ENCODE results near the gene PLB1.
"Not testable (repeated sequence)": the region's sequence is repeated elsewhere in the genome, so short reads cannot be mapped to it uniquely, and the experiment has no call there.

Gene PLB1

GRCh38 chr2:28544922-28545589 lies 49.2 kb downstream of the PLB1 start:
- DNase-seq (ENCODE audit: insufficient read length) = no peak
- no peak for FAIRE-seq
- no peak for TF ChIP-seq TAF1 (IDR thresholded peaks at IDR 0.05; ENCODE audit: borderline replicate concordance, low read depth, low read length)
- TF ChIP-seq POLR2AphosphoS5 (IDR thresholded peaks at IDR 0.05; ENCODE audit: low read depth, low read length) = no peak
- no peak for TF ChIP-seq POLR2A (IDR thresholded peaks at IDR 0.05; ENCODE audit: low read depth, low read length)

- DNase-seq (ENCODE audit: insufficient read length) (no peak), FAIRE-seq (no peak)
Measured at GRCh38 chr2:28545590-28546200, 49.8 kb downstream of the PLB1 start.

GRCh38 chr2:28546242-28546641 lies 50.4 kb downstream of the PLB1 start:
- DNase-seq (ENCODE audit: insufficient read length) (no peak), FAIRE-seq (no peak)

More at GRCh38 chr2:28545590-28546200, 49.8 kb downstream of the PLB1 start:
- TF ChIP-seq POLR2A (IDR thresholded peaks at IDR 0.05; ENCODE audit: low read depth, low read length) (no peak), POLR2AphosphoS5 (IDR thresholded peaks at IDR 0.05; ENCODE audit: low read depth, low read length) (no peak), TAF1 (IDR thresholded peaks at IDR 0.05; ENCODE audit: borderline replicate concordance, low read depth, low read length) (no peak)

GRCh38 chr2:28547223-28547860 lies 51.5 kb downstream of the PLB1 start:
- DNase-seq (ENCODE audit: insufficient read length) (no peak), FAIRE-seq (no peak)
- TF ChIP-seq POLR2AphosphoS5 (IDR thresholded peaks at IDR 0.05; ENCODE audit: low read depth, low read length) = no peak
- TF ChIP-seq TAF1 (IDR thresholded peaks at IDR 0.05; ENCODE audit: borderline replicate concordance, low read depth, low read length) = no peak
- TF ChIP-seq POLR2A (IDR thresholded peaks at IDR 0.05; ENCODE audit: low read depth, low read length) = no peak

More at GRCh38 chr2:28546242-28546641, 50.4 kb downstream of the PLB1 start:
- TF ChIP-seq POLR2A (IDR thresholded peaks at IDR 0.05; ENCODE audit: low read depth, low read length) (no peak), TAF1 (IDR thresholded peaks at IDR 0.05; ENCODE audit: borderline replicate concordance, low read depth, low read length) (no peak), POLR2AphosphoS5 (IDR thresholded peaks at IDR 0.05; ENCODE audit: low read depth, low read length) (no peak)

- no peak for DNase-seq (ENCODE audit: insufficient read length)
- no peak for FAIRE-seq
- no peak for TF ChIP-seq TAF1 (IDR thresholded peaks at IDR 0.05; ENCODE audit: borderline replicate concordance, low read depth, low read length)
Measured at GRCh38 chr2:28547906-28548600, 52.2 kb downstream of the PLB1 start.

GRCh38 chr2:28550345-28550744 lies 54.5 kb downstream of the PLB1 start:
- not testable (repeated sequence) for DNase-seq (ENCODE audit: insufficient read length); FAIRE-seq

GRCh38 chr2:28552045-28552823 lies 56.4 kb downstream of the PLB1 start:
- DNase-seq (ENCODE audit: insufficient read length) (no peak), FAIRE-seq (no peak)
- no peak for TF ChIP-seq POLR2AphosphoS5 (IDR thresholded peaks at IDR 0.05; ENCODE audit: low read depth, low read length)
- TF ChIP-seq TAF1 (IDR thresholded peaks at IDR 0.05; ENCODE audit: borderline replicate concordance, low read depth, low read length) = no peak
- TF ChIP-seq POLR2A (IDR thresholded peaks at IDR 0.05; ENCODE audit: low read depth, low read length) = no peak

GRCh38 chr2:28556303-28556702 lies 60.4 kb downstream of the PLB1 start:
- TF ChIP-seq POLR2A (IDR thresholded peaks at IDR 0.05; ENCODE audit: low read depth, low read length) (no peak), POLR2AphosphoS5 (IDR thresholded peaks at IDR 0.05; ENCODE audit: low read depth, low read length) (no peak), TAF1 (IDR thresholded peaks at IDR 0.05; ENCODE audit: borderline replicate concordance, low read depth, low read length) (no peak)
- no peak for FAIRE-seq
- DNase-seq (ENCODE audit: insufficient read length) = no peak

- TF ChIP-seq POLR2A (IDR thresholded peaks at IDR 0.05; ENCODE audit: low read depth, low read length) (no peak), TAF1 (IDR thresholded peaks at IDR 0.05; ENCODE audit: borderline replicate concordance, low read depth, low read length) (no peak), POLR2AphosphoS5 (IDR thresholded peaks at IDR 0.05; ENCODE audit: low read depth, low read length) (no peak)
- FAIRE-seq (no peak), DNase-seq (ENCODE audit: insufficient read length) (no peak)
Measured at GRCh38 chr2:28557389-28558131, 61.7 kb downstream of the PLB1 start.

- DNase-seq (ENCODE audit: insufficient read length) (no peak), FAIRE-seq (no peak)
- no peak for TF ChIP-seq POLR2AphosphoS5 (IDR thresholded peaks at IDR 0.05; ENCODE audit: low read depth, low read length)
- TF ChIP-seq POLR2A (IDR thresholded peaks at IDR 0.05; ENCODE audit: low read depth, low read length) = no peak
- no peak for TF ChIP-seq TAF1 (IDR thresholded peaks at IDR 0.05; ENCODE audit: borderline replicate concordance, low read depth, low read length)
Measured at GRCh38 chr2:28558158-28558820, 62.4 kb downstream of the PLB1 start.

Data from GM12892 (cell line).